GM21381 (cell line): Measurements from ENCODE around the gene USP48.
"Not testable (repeated sequence)": the region's sequence is repeated elsewhere in the genome, so short reads cannot be mapped to it uniquely, and the experiment has no call there.

Experiments
- ATAC-seq: cut with Tn5 transposase; IDR thresholded peaks from one replicate; pipeline ENCODE4 v1.9.1; 2021; ENCODE audit warnings: mild to moderate bottlenecking, moderate library complexity; ENCODE audit not compliant: unreplicated experiment

Gene USP48

DNA sequence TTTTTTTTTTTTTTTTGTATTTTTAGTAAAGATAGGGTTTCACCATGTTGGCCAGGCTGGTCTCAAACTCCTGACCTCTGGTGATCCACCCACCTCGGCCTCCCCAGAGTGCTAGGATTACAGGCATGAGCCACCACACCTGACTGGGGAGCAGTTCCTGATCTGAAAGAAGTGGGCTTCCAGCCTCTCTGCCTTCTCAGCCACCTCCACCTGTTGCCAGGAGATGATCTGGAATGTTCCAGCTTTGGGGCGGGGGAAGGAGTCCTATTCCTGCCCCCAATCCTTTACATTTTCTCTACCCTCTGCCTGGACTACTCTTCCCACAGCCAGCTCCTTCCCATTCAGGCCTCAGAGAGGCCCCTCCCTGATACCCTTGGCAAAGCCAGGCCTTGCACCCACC lies 141.9 kb downstream of the USP48 start:
- ATAC-seq, result no peak

DNA sequence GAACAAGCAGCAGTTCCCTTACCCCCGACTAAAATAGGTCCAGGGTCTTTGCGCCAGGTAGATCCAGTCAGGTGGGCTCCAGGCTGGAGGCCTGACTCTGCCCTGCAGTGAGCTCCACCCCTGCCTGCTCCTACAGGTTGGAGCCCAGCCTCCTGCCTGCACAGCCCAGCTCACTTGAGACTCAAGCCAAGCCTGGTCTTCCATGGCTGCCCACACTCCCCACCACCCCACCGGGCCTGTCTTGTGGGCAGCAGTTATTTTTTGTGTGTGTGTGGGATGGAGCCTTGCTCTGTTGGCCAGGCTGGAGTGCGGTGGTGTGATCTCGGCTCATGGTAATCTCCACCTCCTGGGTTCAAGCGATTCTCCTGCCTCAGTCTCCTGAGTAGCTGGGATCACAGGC lies 142.3 kb downstream of the USP48 start:
- ATAC-seq, result no peak

DNA sequence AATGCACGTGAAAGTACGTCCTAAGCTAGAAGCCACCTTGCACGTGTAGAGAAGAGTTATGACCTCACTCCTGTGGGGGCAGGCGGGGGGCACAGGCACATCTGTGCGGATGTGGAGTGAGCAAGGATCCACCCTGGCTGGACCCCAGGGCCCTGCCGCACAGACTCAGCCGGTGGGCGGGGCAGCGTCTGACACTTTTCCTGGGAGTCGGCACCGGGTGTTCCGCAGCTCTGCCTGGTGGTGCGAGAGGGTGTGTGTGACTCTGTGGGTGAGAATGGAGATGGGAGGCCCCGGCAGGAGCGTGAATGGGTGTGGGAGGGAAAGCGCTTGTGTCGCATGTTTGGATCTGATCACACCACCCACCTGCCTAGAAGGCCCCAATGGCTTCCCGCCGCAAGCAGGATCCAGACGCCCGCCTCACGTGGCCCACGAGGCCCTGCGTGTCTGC lies 143.3 kb downstream of the USP48 start:
- ATAC-seq, result no peak

DNA sequence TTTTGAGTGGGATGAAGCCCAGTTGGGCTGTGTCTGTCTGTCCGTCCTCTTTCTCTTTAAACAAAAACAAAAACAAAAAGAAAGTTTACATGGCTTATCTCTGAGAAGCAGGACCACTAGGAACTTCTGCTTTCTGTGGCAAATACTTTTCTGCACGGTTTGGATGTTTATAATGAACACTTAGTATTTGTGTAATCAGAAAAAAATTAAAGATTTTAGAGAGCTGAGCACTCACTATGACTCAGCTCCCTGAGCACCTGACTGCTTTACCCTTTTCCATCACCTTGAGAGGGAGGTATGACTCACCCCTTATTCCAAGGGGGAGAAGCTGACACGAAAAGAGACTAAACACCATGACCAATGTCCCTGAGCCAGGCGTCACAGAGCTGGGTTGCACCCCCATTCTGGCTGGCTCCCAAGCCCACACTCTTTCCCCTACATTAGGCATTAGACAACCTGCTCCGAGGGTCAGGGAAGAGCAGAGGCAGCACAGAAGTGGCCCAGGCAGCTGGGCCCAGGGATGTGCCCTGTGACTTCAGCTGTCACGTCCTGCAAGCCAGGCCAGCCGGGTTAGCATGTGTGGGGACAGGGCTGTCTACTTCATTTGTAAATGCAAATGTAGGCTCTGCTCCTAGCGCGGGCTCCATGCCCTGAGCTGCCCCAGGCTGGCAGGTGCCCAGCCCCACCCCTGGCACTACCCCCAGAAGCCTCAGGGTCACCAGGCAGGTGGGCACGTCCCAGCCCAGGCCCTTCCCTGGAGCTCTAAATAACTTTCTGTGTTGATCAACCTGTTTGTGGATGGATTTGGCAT lies 144.2 kb downstream of the USP48 start:
- no peak for ATAC-seq

DNA sequence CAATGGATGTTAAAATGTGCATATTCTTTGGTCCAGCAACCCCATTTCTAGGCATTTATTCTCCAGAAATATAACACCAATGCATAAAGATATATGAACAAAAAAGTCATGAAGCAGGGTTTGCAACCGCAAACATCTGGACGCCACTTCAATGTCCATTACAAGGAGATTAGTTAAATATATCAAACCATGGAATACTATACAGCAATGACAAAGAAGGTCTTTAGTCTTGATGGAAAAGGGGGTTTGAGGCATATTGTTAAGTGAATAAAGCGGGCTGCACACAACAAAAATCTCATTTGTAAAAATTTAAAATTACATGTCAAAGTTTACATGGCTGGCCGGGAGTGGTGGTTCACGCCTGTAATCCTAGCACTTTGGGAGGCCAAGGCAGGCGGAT lies 145.4 kb downstream of the USP48 start:
- ATAC-seq, result no peak

DNA sequence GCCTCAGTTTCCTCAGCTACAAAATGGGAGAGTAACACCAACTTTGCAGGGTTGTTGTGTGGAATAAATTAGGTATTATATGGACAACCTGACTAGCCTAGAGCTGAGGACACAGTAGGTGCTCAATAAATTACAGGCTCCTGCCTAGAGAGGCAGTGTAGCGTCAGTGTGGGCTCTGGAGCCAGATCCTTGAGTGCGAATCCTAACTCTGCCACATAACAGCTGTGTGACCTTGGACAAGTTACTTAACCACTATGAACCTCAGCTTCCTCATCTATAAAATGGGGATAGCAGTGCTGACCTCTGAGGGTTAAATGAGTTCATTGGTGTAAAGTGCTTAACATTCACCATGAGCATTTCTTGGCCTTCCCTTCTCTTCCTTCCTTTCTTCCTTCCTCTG lies 146.9 kb downstream of the USP48 start:
- ATAC-seq, result no peak

DNA sequence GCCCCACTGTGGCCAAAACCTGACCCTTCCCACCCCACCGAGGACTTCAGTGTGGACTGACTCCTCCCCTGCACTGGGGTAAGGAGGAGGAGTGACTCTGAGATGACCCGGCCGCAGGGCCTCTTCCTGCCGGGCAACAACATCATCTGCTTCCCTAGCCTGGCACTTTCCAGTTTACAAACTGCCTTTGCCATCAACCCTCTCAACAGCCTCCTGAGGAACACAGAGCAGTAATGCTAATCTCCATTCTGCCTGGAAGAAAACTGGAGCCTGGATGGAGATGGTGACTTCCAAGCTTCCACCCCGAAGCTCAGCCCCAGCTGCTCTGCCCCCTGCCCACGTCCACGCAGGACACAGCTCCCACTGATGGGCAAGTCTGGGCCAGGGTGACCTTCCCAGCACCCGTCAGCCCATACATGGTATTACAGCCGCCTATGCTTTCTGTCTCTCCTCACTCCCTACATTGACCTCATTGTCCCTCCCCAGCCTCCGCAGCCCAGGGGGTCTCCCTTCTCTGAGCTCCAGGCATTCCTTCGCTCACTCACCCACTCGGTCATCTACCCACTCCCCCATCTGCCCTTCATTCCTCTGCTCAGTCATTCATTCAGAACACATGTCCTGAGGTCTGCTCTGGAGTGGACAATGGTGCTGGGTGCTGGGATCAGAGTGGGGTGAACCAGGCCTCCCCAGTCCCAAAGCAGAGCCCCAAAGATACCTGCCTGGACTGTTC lies 148.0 kb downstream of the USP48 start:
- no peak for ATAC-seq

DNA sequence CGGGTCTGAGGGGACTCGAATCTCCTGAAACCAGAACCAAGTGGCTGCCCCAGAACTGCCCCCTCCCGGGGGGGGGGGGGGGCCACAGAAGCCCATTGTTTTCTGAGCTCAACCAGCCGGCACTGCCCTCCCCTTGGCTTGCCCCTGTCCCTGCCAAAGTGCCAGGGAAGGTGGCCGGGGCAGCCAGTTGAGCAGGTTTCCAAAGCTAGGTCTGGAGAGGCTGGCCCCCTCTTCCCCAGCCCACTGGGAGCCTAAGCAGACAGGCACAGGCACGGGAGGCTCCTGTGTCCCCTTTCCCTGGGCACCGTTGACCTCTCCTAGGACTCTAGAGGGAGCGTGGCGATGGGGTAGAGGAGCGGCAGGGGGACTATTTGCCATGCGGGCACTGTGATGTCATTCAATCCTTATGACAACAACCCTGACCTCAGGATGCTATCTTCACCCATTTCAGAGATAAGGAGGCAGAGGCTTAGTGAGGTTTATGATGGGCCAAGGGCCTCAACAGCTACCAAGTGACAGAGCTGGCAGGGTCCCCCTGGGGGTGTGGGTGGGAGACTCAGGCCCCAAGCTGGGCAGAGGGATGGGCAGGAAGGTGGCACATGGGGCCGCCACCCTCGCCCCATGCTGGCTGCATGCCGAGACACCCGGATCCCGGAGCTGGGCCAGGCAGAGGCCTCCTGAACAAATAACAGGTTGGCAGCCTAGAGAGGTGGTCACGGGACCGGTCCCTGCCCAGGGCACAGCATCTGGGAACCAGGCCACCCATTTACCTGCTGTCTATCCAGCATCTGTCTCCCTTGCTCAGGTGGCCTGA lies 148.8 kb downstream of the USP48 start:
- no peak for ATAC-seq

DNA sequence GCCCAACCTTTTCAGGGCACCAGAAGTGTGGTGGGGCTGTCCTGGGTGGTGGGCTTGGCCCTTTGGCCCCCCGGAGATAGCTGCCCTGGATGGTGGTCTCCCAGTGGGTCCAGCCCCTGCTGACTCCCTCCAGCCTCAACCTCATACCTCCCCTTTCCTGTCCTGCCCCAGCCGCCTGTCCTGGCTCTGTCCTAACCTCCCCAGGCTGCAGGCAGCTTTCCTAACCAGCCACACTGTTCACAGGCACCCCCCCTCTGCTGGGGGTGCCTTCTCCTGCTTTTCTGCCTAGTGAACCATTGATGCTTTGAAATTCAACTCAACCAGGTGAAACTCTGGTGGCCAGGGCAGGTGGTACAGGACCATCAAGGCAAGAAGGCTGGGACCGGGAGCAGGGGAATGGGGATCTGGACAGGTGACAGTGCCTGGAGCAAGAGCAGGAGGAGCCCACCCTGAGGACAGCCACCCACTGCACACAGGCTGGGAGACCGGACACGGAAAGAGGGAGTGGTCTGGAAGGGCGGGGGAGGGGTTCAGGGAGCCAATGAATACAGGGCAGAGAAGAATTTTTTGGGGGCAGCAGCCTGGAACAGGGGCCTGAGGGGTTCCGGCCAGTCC lies 149.7 kb downstream of the USP48 start:
- no peak for ATAC-seq

DNA sequence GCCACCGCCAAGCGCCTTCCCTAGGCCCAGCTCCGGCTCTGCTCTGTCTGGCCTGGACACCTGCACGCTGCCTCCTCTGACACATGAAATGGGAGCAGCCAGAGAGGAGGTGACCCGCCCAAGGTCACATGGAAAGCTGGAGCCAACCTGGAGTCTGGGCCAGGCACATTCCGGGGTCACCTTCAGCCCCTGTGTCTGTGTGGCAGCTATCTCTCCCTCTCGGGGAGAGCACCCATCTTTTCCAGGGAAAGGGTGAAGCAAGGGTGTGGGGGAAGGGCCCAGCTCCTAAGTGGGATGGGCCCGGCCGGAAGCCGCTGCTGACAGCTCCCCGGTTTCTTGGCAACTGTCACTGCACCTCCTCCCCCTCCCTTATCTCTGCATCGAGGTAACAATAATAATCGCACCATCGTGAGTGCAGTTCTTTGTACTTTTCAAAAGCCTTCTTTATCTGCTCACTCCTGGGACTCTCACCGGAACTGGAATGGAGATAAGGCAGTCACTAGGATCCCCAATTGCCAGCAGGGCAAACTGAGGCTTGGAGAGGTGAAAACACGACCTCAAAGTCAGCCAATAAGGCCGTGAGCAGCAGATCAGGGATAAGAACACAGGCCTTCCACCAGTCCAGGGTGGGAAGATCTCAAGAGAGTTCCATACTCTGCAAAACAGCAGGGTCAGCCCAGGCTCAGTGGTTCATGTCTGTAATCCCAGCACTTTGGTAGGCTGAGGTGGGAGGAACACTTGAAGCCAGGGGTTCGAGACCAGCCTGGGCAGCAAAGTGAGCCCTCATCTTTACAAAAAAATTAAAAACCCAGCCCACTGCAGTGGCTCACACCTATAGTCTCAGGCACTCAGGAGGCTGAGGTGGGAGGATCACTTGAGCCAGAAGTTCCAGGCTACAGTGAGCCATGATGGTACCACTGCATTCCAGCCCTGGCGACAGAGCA lies 150.7 kb downstream of the USP48 start:
- no peak for ATAC-seq

DNA sequence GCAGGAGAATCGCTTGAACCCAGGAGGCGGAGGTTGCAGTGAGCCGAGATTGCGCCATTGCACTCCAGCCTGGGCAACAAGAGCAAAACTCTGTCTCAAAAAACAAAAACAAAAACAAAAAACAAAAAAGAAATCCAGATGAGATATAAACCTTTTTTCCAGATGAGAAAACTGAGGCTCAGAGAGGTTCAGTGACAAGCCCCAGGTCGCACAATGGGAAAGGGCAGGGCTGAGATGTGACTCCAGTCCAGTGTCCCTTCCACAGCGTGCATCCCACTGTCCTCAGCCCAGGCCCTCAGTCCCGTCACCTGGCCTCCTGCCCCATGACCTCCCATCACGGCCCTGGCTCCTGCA lies 151.4 kb downstream of the USP48 start:
- ATAC-seq, result not testable (repeated sequence)

DNA sequence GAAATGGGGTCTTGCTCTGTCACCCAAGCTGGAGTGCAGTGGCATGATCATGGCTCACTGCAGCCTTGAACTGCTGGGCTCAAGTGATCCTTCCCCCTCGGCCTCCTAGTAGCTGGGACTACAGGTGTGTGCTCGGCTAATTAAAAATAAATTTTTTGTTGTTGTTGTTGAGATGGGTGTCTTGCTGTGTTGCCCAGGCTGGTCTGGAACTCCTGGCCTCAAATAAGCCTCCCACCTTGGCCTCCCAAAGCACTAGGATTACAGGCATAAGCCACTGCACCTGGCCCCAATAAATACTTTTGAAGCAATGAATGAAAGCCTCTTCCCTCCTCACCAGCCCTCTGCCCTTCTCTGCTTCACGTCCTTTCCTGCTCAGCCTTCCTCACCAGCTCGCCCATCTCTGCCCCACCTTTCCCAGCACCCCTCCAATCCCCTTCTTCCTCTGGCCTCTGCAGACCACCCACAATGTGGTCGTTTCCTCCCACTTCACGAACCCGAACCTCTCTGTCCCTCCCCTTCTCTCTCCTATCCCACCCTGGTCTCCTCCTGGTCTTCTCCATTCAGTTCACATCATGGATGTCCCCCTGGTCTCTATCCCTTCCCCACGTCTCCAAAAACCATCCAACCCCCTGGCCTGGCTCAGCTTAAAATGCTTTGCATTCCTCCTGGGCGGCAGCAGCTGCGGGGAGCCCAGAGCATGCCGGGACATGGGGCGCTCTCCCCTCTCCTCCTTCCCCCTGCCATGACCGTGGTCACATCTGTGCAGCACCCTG lies 152.2 kb downstream of the USP48 start:
- no peak for ATAC-seq

DNA sequence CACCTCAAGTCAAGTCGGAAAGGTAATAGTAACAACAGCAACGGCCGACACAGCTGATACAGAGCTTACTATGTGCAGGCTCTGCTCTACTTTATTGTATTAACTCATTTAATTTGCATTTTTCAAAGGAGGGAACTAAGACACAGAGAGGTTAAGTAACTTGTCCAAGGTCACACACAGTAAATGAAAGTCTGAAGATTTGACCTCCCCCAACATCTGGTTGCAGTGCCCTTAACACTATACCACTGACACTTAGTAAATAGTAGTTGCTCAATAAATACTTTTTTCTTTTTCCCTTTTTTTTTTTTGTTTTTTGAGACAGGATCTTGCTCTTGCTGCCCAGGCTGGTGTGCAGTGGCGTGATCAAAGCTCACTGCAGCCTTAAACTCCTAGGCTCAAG lies 153.0 kb downstream of the USP48 start:
- no peak for ATAC-seq

DNA sequence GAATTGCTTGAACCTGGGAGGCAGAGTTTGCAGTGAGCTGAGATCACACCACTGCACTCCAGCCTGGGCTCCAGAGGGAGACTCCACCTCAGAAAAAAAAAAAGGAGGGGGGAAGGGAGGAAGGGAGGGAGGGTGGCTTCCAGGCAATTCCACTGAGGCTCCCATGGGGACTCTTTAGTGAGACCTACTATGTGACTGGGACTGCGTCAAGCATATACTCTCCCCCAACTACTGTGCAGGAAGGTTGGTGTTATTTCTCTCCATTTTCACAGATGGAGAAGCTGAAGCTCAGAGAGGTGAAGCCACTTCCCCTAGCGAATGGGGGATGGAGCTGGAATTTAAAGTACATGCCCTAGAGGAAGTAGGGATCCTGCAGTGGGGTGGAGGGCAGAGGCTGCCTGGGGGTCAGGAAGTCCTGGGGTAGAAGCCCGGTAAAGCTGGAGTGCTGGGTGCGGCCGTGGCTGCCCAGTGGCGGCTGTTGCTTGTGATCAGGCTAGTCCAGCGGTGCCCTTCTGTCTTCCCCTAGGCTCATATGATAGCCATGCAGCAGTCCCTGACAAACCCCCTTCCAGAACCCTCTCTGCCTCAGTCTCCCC lies 154.1 kb downstream of the USP48 start:
- ATAC-seq, result no peak
